ENCODE measurements around the gene FRMD4A.

- no peak for TF ChIP-seq CTCF (IDR thresholded peaks at IDR 0.05)
- no peak for TF ChIP-seq POLR2A (IDR thresholded peaks at IDR 0.05)
These were observed 657.6 kb downstream of the FRMD4A start for GRCh38 chr10:13673156-13673555.

All from testis (tissue), 2 donors.